GM21390 (cell line): Measurements from ENCODE around the gene RGS1.
A peak's percentile ranks its signal among the peaks of the same experiment; 100 is the strongest.

Experiments
- ATAC-seq: cut with Tn5 transposase; IDR thresholded peaks from one replicate; pipeline ENCODE4 v1.9.1; 2021; ENCODE audit not compliant: unreplicated experiment

RGS1 gene

DNA sequence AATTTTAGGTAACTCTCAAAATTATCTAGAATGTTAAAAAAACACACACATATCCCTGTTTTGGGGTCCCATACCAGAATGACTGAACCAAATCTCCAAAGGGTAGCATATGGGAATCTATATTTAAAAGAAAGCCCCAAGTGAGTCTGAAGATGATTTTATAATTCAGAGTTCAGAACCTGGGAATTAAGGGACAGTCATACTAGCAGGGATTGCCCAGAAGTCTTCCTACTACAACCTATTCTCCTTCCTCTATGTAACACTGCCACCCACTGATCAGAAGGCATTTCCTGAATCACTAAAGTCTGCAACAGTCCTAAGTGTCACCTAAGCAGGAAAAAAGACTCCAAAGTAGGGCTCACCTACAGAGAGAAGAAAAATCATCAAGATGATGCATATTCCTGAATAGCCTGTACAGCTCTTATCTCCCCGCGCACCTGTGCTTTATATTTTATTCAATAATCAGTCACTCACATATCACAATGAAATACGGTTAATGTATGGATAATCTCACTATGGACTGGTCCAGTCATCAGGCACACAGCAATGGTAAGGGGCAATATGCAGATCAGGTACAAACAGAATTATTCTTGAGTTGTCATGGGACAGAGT lies 4.9 kb downstream of the RGS1 start:
- ATAC-seq: peak; percentile 29

DNA sequence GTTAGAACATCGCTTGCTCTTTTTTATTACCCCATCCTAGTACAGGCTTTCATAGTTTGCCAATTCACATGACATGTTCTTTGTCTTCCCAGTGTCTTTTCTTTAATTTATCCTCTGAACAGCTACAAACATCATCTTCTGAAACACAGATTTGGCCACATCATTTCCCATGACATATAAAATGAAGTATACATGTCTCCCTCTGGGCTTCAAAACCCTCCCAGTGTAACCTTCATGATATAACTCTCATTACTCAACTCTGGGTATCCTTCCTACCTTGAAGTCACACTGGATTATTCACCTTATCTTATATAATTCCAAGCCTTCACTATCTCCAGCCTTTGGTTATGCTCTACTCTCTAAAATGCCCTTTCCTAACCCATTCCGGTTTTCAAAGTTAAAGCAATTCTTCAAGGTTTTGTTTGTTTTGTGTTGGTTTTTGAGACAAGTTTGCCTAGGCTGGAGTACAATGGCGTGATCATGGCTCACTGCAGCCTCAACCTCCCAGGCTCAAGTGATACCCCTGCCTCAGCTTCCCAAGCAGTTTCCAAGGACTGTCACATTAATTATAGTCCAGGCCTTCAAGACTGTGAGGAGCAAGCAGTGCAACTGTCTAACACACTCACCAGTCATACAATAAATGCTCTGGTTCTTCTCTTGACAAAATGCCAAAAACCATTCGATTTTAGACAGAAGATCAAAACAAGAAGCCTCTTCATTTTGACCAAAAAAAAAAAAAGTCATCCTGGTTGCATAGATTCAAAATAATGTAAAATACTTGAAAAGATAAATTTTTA lies 5.8 kb downstream of the RGS1 start:
- ATAC-seq: no peak

DNA sequence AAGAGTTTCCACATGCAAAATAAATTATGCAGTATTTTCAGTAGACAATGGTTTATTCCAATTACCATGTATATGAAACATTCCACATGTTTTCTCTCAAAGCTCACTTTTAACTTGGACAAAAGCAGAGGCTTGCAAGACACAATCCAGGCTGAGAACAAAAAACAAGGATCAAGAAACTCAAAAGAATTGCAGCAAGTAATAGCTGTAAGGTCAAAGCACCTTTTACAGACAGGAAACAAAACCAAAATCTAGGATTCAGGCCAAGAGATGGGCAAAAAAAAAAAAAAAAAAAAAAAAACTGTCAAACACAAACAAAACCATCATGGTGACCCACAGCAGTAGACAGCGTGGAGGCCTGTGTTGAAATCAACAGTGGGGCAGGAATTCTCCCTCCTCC lies 9.3 kb downstream of the RGS1 start:
- no peak for ATAC-seq

DNA sequence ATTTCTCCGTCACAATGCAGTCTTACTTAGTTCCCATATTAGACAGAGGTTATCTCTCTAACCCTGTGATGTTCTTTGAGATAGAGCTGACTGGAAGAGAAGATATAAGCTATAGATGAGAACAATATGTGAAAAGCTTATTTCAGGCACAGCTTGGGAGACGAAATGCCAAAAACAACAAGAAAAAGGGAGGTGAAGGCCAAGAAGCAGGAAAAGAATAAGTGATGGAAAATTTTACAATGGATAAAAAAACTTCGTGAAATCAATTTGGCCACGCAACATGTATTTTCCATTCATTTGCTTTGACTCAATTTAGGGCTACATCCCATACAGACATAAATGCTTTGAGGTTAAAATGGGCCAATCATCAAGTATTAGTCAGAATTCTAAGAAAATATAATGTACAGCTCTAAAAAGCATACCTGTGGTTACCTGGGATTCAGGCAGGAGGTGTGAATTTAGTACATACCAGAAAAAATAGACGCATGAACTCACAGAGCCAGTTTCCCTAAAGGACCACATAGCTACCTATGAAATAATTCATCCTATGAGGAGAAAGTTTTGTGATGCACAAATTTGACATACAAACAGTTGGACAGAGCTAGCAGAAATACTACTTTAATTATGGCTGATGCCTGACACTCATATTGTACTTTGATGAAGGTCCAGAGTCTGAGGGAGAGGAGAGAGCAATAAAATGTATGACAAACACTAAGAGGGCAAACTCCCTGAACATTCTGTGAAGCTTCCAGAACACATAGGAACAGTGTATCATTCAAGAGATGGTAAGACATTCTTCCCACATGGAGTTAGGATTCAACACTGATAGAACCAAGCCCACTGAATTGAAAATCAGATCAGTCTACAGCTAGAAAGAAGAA lies 12.1 kb downstream of the RGS1 start:
- ATAC-seq: no peak

DNA sequence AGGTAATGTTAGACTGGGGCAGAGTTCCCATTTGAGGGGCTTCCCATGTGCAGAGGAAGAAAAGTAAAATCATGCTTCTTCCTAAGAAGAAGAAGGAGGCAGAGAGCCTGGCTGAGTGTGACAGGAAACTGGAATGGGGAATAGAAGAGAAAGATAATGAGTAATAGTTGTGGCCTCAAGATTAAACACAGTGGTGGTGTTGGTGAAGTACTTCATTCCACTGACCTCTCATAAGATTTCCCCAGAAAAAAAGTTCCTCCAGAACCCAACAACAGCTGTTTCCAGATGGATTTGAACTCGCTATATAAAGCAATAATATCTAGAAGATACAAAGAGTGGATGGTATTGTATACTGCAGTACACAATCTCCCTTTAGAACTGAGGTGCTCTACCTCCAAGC lies 13.0 kb downstream of the RGS1 start:
- no peak for ATAC-seq

DNA sequence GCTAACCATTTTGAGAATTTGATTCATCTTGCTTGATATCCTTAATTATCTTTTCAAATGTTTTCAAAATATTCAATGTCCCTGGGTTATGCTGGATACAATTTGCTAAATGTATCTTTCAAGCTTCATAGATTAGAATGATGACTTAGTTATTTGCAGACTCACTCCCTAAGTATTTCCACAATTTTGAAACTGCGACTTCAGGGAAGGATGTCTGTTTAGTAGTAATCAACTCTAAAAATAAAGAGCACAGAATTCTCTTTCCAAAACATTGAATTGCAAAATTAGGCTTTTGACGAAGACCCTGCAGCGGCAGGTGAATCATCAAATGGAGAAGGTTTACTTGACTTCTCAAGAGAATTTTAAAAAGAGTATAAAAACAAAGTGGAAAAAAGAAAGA lies 14.2 kb downstream of the RGS1 start:
- ATAC-seq: no peak

DNA sequence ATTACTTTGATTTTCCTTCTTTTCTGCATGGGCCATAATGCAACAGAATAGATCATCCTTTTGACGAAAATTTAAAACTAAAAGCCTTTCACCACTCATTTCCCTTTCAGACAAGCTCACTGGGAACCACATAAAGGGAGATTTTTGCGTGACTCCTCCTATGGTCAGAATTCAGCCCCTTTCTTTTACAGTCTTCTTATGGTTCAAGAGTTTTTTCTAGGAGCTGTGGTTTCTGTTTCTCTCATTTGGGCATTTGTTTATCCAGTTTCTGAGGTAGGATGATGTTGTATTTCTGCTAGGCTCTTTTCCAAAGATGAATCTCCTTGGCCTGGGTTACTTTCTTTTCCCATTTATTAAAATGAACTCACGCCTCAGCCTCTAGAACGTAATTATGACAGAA lies 16.9 kb downstream of the RGS1 start:
- no peak for ATAC-seq

DNA sequence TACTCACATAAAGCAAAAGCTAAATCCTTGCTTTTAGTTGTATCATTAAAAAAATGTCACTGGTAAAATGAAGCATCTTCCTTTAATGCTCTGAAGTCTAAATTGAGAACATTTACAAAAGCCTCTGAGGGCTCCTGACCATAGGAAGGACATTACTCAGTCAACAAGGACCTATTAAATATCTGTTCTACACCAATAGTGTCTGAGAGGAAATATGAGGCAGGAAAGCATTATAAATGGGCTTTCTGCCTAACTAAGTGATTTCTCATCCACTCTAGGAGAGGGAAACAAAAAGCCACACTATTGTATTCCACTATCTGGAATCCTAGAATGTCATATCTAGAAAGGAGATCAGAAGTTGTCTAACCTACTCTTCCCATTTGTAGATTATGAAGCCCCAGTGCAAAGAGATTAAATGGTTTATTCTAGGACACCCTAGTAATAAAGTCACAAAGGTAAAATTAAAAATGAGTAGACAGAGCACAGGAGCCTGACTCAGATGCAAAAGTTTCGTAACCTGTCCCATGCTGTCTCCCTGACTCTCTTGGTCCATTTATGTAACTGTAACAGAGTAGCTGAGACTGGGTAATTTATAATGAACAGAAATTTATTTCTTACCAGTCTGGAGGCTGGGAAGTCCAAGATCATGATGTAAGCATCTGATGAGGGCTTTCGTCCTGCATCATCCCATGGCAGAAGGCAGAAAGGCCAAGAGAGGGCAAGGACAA lies 17.6 kb downstream of the RGS1 start:
- no peak for ATAC-seq

DNA sequence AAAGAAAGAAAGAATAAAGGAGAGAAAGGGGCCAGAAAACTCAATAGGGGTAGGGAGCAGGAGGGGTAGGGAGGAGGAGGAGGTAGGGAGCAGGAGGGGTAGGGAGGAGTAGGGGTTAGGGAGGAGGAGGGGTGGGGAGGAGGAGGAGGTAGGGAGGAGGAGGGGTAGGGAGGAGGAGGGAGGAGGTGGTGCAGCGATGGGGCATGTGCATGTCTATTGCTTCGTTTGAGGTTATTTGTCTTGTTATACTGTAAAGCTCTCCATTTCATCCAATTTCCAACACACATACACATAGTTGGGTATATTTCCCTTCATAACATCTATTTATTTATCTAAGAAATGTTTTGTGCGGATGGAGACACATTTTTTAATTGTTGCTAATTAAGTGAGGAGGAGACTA lies 19.7 kb downstream of the RGS1 start:
- ATAC-seq: no peak

DNA sequence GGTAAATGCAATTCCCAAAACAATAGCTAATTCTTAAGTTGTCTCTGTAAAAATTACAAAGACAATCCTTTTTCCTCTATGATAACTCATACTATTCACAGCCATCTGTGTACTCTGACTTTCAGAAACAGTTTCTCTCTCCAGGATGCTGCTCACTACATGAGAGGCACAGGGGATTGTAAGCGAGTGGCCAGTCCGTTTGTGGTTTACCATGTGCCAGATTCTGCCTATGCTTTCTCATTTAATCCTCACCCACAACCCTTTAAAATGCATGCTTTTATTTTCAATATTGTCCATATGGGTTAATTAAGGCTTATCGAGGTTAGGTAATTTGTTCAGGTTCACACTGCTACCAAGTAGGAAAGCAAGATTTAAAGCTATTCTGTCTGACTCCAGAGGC lies 23.0 kb downstream of the RGS1 start:
- ATAC-seq: no peak

DNA sequence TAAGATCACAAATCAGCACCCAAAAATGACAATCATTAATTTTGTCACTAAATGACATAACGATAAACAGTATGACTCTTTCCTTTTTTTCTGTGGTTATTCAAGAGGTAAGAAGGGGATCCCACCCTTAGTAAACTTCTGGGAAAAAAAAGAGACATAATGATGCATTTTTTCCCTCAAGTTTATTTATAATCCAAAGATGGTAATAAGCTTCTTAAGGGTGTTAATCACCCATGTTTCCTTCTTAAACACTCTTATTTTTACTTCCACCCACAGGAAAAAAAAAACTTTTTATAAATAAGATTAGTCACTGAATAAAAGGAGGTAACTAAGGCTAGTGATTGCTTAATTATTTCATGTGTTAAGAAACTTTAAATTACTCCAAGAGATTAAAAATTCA lies 24.7 kb downstream of the RGS1 start:
- no peak for ATAC-seq

DNA sequence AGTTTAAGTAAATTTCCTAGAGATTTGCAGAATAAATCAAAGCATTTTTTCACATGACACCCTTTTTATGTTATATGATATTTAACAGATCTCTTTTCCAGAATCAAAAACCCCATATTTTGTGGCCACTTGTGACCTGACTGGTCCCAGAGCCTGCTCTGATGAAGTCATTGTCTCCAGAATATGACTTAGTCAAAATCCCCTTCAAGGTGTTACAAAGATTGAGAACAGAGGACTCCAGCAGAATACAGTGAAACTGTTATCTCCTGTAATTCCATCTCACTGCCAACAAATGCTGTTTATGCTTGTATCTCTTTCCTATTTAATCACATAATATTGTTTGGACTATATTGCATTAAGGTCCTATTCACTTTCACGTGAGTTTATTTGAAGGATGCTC lies 25.6 kb downstream of the RGS1 start:
- peak; percentile 44 for ATAC-seq

DNA sequence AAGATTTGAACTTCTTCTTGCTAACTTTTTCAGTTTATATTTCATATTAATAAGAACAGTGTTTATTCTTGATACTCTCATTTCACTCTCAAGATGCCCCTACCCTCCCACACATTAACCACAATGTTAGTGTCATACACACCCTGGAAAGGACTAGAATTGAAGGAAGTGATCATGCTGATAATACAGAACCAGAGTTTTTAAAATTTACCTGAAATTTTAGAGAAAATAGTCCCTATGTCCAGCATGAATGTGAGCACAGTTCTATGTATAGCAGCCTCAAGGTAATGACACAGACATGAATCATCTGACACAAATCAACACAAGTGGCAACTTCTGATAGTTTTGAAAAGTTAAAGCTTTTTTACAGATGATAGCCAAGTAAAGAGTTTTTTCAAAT lies 26.0 kb downstream of the RGS1 start:
- no peak for ATAC-seq

DNA sequence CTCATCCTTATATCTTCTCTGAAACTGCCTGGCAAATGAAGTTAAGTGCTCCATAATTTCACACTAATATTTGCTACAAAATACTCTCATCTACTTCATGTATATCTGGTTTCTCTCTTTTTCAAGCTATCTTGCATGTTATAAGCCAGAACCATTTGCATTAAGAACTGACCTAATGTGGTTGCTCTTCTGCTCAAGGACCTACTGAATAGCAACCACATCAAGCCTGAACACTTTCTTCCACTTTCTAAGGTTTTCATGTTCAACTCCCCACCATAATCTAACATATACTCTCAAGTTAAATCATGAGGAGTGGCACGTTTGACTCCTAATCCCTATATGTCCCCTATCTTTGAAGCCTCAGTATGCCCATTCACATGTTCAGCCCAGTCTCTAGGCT lies 27.2 kb downstream of the RGS1 start:
- no peak for ATAC-seq

DNA sequence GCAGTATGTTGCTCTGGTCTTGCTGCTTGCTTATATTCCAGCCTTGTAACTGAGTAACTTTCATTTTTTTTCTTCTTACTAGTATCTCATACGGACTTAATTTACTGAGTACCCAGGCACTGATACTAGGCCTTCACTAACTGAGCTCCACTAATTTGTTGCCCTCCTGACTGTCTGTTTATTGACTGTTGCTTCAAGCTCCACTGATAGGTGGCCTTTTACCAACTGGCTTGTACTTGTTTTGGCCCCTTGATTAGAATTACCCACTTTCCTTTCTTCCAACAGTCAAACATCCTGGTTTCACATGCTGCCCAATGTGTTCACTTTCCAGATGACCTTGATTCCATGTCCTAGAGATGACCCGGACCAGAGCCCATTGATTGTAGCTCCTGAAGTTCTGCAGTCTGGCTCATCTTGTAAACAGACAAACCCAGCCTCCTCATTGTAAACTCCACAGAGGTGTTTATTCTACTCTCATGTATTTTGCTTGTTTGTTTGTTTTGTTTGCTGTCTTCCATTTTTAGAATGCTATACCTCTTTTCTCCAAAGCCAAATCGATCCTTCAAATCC lies 27.7 kb downstream of the RGS1 start:
- no peak for ATAC-seq

DNA sequence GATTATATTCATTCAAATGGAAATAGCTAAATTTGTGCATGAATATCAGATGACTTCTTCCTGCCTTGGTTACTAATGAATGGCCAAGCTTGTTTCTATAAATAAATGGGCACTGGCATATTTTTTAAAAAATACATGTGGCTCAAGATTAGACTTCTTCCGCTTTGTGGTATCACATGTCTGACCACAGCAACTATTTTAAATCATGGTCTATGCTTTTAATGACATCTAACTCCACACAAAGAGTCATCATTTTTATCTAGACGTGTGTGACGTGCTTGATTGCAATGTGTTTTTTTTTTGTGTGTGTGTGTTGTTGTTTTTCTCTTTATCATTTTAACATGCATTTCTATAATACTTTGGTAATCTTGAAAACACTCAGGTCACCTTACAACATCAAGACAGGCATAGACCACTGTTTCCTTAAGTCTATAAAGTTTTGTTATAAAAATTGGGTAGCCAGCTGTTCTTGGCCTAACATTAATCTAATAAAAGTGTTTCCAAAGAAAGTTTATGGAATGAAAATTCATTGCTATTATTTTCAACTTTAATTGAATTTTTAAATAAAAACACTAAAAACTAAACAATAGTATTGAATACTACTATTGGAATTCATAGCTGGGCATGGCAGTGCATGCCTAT lies 29.5 kb downstream of the RGS1 start:
- peak; percentile 27 for ATAC-seq

DNA sequence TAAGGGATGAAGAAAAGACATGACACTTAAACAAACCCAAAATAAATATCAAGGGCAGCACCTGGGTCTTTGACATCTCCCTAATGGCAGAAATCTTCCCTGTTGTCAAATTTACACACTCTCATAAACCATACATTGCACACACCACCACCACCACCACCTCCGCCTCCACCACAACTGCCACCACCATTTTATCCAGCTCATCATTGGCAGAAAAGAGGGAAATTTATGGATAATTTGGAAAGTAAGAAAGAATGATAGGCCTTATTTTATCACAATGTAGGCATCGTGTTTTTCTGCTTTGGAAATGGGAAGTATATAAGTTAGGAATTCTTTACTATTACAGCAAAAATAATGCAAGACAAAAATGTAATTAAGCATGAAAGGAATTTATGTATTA lies 33.1 kb downstream of the RGS1 start:
- ATAC-seq: no peak

DNA sequence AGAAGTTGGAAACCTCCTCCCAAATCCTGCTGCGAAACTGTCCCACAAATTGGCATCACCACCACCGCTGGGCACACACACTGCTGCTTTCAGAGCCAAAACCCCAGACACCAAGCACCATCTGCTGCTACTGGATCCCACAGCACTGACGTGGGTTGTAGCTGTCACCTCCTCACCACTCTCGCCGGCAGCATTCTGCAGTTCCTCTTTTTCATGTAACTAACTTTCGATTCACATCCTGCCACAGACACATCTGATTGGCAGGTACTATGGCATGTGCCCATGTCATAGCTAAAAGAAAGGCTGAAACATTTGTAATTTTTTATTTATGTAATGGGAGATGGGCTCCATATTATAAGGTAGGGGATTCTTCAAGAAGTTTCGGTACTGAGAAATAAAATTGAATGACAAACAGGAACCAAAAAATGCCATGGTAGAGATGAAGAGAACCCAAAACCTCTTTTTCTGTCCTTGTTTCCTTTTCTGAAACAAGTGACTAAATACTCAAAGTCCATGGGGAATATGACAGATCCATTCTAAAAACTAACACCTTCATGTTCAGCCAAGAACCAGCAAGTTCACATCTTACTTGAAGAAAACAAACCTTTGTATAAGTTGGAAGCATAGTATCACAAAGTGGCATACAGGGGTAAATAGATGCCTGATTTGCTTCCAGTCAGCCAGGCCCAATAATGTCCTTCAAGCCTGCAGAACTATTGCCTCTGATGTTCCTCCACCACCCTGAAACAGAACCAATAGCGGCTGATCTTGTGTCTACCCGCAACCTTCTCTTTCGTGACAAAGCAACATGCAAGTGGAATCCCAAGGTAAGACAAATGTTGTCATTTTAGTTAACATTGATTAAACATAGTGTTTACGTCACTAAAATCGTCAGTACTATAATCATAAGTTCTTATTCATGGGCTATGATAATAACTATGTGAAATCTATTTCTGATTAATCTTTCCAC lies 33.8 kb downstream of the RGS1 start:
- ATAC-seq: peak; percentile 97
